Peyer's patch (tissue), 4 donors: ENCODE measurements around the gene FGF21. TPM values are rescaled to one million over a fixed set of nuclear protein-coding genes. Genes with fewer than 3 reads are reported as not detected.

Experiments used
- DNase-seq, 3 donors: peaks; one replicate each; pipeline ENCODE4 v3.0.0-alpha.2; 2017 to 2019
- H3K27ac ChIP-seq, 4 donors: fragments of 200-600 bp; sonication (generic); one replicate each; pipeline ENCODE4 v1.5.1; 2016 to 2019
- H3K27me3 ChIP-seq, 2 donors: fragments of 200-600 bp; sonication (generic); one replicate each; pipeline ENCODE4 v1.5.1; 2019
- H3K36me3 ChIP-seq, 3 donors: fragments of 200-600 bp; sonication (generic); one replicate each; pipeline ENCODE4 v1.5.1; 2016 to 2019
- H3K4me1 ChIP-seq, 4 donors: fragments of 200-600 bp; sonication (generic); one replicate each; pipeline ENCODE4 v1.5.1; 2016 to 2019
- H3K4me3 ChIP-seq, 4 donors: fragments of 200-600 bp; sonication (generic); 1 replicate in 3 of 4; 2 replicates in 1 of 4; pipeline ENCODE4 v1.5.1; 2016 to 2019; ENCODE audit warnings: mild to moderate bottlenecking in 1 of 4
- H3K9me3 ChIP-seq, 4 donors: fragments of 200-600 bp; sonication (generic); one replicate each; pipeline ENCODE4 v1.5.1; 2016 to 2019; ENCODE audit warnings: mild to moderate bottlenecking in 1 of 4
- CTCF ChIP-seq, 6 experiments: fragments of 450-650 bp in 4 of 6; fragments of 200-600 bp in 2 of 6; sonication (generic) in 1 of 6; IDR thresholded peaks; one replicate each; pipeline ENCODE4 v1.5.1; 2017 to 2019; ENCODE audit warnings: antibody characterized with exemption in 6 of 6, mild to moderate bottlenecking in 3 of 6, moderate library complexity in 1 of 6
- POLR2A ChIP-seq, 2 donors: fragments of 450-650 bp; IDR thresholded peaks; one replicate each; pipeline ENCODE4 v1.5.1; 2017; ENCODE audit warnings: antibody characterized with exemption in 2 of 2, mild to moderate bottlenecking in 2 of 2, moderate library complexity in 2 of 2
- total RNA-seq, 4 donors: library from RNA; depleted of rRNA; stranded (reverse); fragments of >200 nt; gene quantifications; one replicate each; pipeline ENCODE4 v1.1.0, GENCODE V29; 2016

The FGF21 gene
- total RNA-seq, 4 donors from 2014 or later = not detected

- TF ChIP-seq POLR2A (IDR thresholded peaks at IDR 0.05) = no peak
- no peak for TF ChIP-seq CTCF (IDR thresholded peaks at IDR 0.05)
Observed at GRCh38 chr19:48724796-48725753, 30.2 kb upstream of the FGF21 start.

GRCh38 chr19:48726556-48726955, 28.8 kb upstream of the FGF21 start:
- H3K36me3 ChIP-seq = no peaks in the 10 kb centered on the region
- H3K27ac ChIP-seq = peak overlapping the region in 1 of 4 donors; percentile 22
- peaks cover 0 to 5% (median 3%) of the 10 kb centered on the region in 4 donors for H3K4me1 ChIP-seq
- DNase-seq = no peak
- no peak for TF ChIP-seq POLR2A (IDR thresholded peaks at IDR 0.05)
- no peak for TF ChIP-seq CTCF (IDR thresholded peaks at IDR 0.05)
- no peak overlapping the region for H3K4me3 ChIP-seq
- no peaks in the 10 kb centered on the region for H3K27me3 ChIP-seq
- H3K9me3 ChIP-seq = no peaks in the 10 kb centered on the region

More at GRCh38 chr19:48724796-48725753, 30.2 kb upstream of the FGF21 start:
- no peaks in the 10 kb centered on the region for H3K9me3 ChIP-seq
- H3K27me3 ChIP-seq = no peaks in the 10 kb centered on the region
- H3K4me3 ChIP-seq = no peak overlapping the region
- peak overlapping the region; percentile 8 to 73 (median 62) for H3K27ac ChIP-seq
- H3K36me3 ChIP-seq = no peaks in the 10 kb centered on the region
- DNase-seq = no peak
- H3K4me1 ChIP-seq = peaks cover 0 to 9% (median 3%) of the 10 kb centered on the region in 4 donors

GRCh38 chr19:48728911-48729664, 26.2 kb upstream of the FGF21 start:
- H3K9me3 ChIP-seq = no peaks in the 10 kb centered on the region
- no peak for DNase-seq
- H3K4me3 ChIP-seq = peak overlapping the region in 2 of 4 donors; percentile 7 to 10
- no peaks in the 10 kb centered on the region for H3K27me3 ChIP-seq
- no peak for TF ChIP-seq CTCF (IDR thresholded peaks at IDR 0.05)
- TF ChIP-seq POLR2A (IDR thresholded peaks at IDR 0.05) = no peak
- H3K36me3 ChIP-seq = no peaks in the 10 kb centered on the region
- H3K27ac ChIP-seq = peak overlapping the region in 1 of 4 donors; percentile 12
- peaks cover 0 to 5% (median 3%) of the 10 kb centered on the region in 4 donors for H3K4me1 ChIP-seq

GRCh38 chr19:48731452-48731851, 23.9 kb upstream of the FGF21 start:
- no peak for DNase-seq
- Histone ChIP-seq H3K4me1 (no peaks in the 10 kb centered on the region), H3K27me3 (no peaks in the 10 kb centered on the region), H3K9me3 (no peaks in the 10 kb centered on the region), H3K4me3 (no peak overlapping the region), H3K27ac (no peak overlapping the region), H3K36me3 (no peaks in the 10 kb centered on the region)
- no peak for TF ChIP-seq POLR2A (IDR thresholded peaks at IDR 0.05)

GRCh38 chr19:48734625-48735024, 20.7 kb upstream of the FGF21 start:
- H3K27ac ChIP-seq = no peak overlapping the region
- no peak for TF ChIP-seq CTCF (IDR thresholded peaks at IDR 0.05)
- TF ChIP-seq POLR2A (IDR thresholded peaks at IDR 0.05) = no peak
- H3K4me1 ChIP-seq = peaks cover 4 to 10% (median 8%) of the 10 kb centered on the region in 4 donors
- DNase-seq = no peak
- H3K27me3 ChIP-seq = no peaks in the 10 kb centered on the region
- no peaks in the 10 kb centered on the region for H3K36me3 ChIP-seq
- H3K4me3 ChIP-seq = no peak overlapping the region
- no peaks in the 10 kb centered on the region for H3K9me3 ChIP-seq
